H1 (cell line): Measurements from ENCODE around the gene TEX2. TPM values are rescaled to one million over a fixed set of nuclear protein-coding genes. Genes with fewer than 3 reads are reported as not detected.

ENCODE experiments used
- CTCF ChIA-PET: fragments of 300-600 bp; sonication (Branson Sonifier 250); formaldehyde crosslinking; loops from one replicate; lab custom pipeline; 2021; ENCODE audit not compliant: partially characterized antibody; lab: Charles Lee
- POLR2A ChIA-PET: fragments of 300-600 bp; sonication (Branson Sonifier 250); formaldehyde crosslinking; loops from one replicate; lab custom pipeline; 2021; ENCODE audit warnings: inconsistent platforms; ENCODE audit not compliant: partially characterized antibody; lab: Charles Lee
- DNase-seq, 2 experiments: peaks; one replicate each; pipeline versions ENCODE4 v3.0.0 to v3.0.0-alpha.2; 2010 to 2022; ENCODE audit warnings: low spot score in 2 of 2, low read depth in 1 of 2, mixed read lengths in 1 of 2
- FAIRE-seq: peaks from 2 replicates; lab custom pipeline; 2011; peaks lifted over from hg19 to GRCh38; lab: Jason Lieb, UNC
- H2AFZ ChIP-seq: 2 replicates; pipeline ENCODE4 v1.8.1; 2012; ENCODE audit warnings: low read length, inconsistent platforms
- H2AK5ac ChIP-seq: 2 replicates; pipeline ENCODE4 v1.6.1; 2013; ENCODE audit warnings: low read depth, low read length
- H2BK120ac ChIP-seq: replicated peaks from 2 replicates; pipeline ENCODE3; 2013; ENCODE audit warnings: low read depth, low read length, inconsistent platforms
- H2BK12ac ChIP-seq: 2 replicates; pipeline ENCODE4 v1.6.1; 2013; ENCODE audit warnings: low read depth, low read length
- H2BK15ac ChIP-seq: 2 replicates; pipeline ENCODE4 v1.6.1; 2013; ENCODE audit warnings: low read length
- H2BK20ac ChIP-seq: 2 replicates; pipeline ENCODE4 v1.6.1; 2013; ENCODE audit warnings: low read length
- H2BK5ac ChIP-seq: 2 replicates; pipeline ENCODE4 v1.6.1; 2013; ENCODE audit warnings: low read depth, low read length
- H3K14ac ChIP-seq: 2 replicates; pipeline ENCODE4 v1.6.1; 2013; ENCODE audit warnings: inconsistent platforms; ENCODE audit not compliant: insufficient read length
- H3K18ac ChIP-seq: 2 replicates; pipeline ENCODE4 v1.6.1; 2013; ENCODE audit warnings: low read length; ENCODE audit errors: extremely low read depth
- H3K23ac ChIP-seq: 2 replicates; pipeline ENCODE4 v1.6.1; 2013; ENCODE audit warnings: inconsistent platforms; ENCODE audit not compliant: insufficient read length
- H3K23me2 ChIP-seq: 2 replicates; pipeline ENCODE4 v1.6.1; 2013; ENCODE audit warnings: low read depth, low read length
- H3K27ac ChIP-seq: 2 replicates; pipeline ENCODE4 v1.6.1; 2011; ENCODE audit warnings: low read depth, low read length, inconsistent platforms
- H3K27me3 ChIP-seq, 4 experiments: replicated peaks in 1 of 4; 1 replicate in 1 of 4; 2 replicates in 3 of 4; pipeline versions ENCODE4 v1.6.1 to v1.8.1; 2011 to 2013; ENCODE audit warnings: low read length in 3 of 4, mild to moderate bottlenecking in 3 of 4, inconsistent platforms in 2 of 4, mixed read lengths in 2 of 4, moderate library complexity in 1 of 4; ENCODE audit not compliant: control insufficient read depth in 3 of 4, insufficient read depth in 3 of 4; ENCODE audit errors: extremely low read depth in 1 of 4
- H3K36me3 ChIP-seq, 4 experiments: 2 replicates each; pipeline versions ENCODE4 v1.6.1 to v1.8.1; 2011 to 2013; ENCODE audit warnings: mild to moderate bottlenecking in 4 of 4, low read length in 3 of 4, moderate library complexity in 2 of 4, control low read depth in 1 of 4, inconsistent platforms in 1 of 4; ENCODE audit not compliant: insufficient read depth in 4 of 4, control insufficient read depth in 2 of 4
- H3K4ac ChIP-seq: replicated peaks from 2 replicates; pipeline ENCODE3; 2013; ENCODE audit warnings: low read length, low read depth, mixed read lengths, inconsistent platforms; ENCODE audit not compliant: insufficient read length
- H3K4me1 ChIP-seq, 4 experiments: replicated peaks in 1 of 4; 1 replicate in 1 of 4; 2 replicates in 3 of 4; pipeline versions ENCODE4 v1.6.1 to v1.8.1; 2011 to 2013; ENCODE audit warnings: low read length in 3 of 4, inconsistent platforms in 2 of 4, mixed read lengths in 1 of 4; ENCODE audit not compliant: insufficient read depth in 4 of 4, control insufficient read depth in 3 of 4
- H3K4me2 ChIP-seq, 2 experiments: 2 replicates each; pipeline versions ENCODE4 v1.6.1 to v1.8.1; 2011 to 2013; ENCODE audit warnings: low read depth in 2 of 2, low read length in 2 of 2, control low read depth in 1 of 2, inconsistent platforms in 1 of 2, mild to moderate bottlenecking in 1 of 2; ENCODE audit not compliant: insufficient read depth in 1 of 2
- H3K4me3 ChIP-seq, 4 experiments: fragments of 200-600, 300-600 bp in 1 of 4; sonication (generic), shearing (Covaris generic), sonication (Bioruptor Twin) in 1 of 4; 2 replicates each; pipeline versions ENCODE4 v1.5.1 to v1.8.1; 2011 to 2016; ENCODE audit warnings: low read length in 4 of 4, low read depth in 3 of 4, control low read depth in 2 of 4, inconsistent platforms in 2 of 4, mild to moderate bottlenecking in 2 of 4, mixed read lengths in 1 of 4, moderate library complexity in 1 of 4; ENCODE audit not compliant: insufficient read depth in 2 of 4; ENCODE audit errors: extremely low read depth in 1 of 4
- H3K56ac ChIP-seq: replicated peaks from 2 replicates; pipeline ENCODE3; 2013; ENCODE audit warnings: low read depth, mild to moderate bottlenecking, mixed read lengths, low read length, inconsistent platforms; ENCODE audit not compliant: insufficient read length
- H3K79me1 ChIP-seq: 2 replicates; pipeline ENCODE4 v1.6.1; 2013; ENCODE audit warnings: low read depth, low read length, control low read depth
- H3K79me2 ChIP-seq, 2 experiments: 2 replicates each; pipeline versions ENCODE4 v1.6.1 to v1.8.1; 2012 to 2013; ENCODE audit warnings: low read length in 2 of 2, mild to moderate bottlenecking in 2 of 2, inconsistent platforms in 1 of 2; ENCODE audit not compliant: insufficient read depth in 2 of 2, control insufficient read depth in 1 of 2
- H3K9ac ChIP-seq, 4 experiments: replicated peaks in 1 of 4; 1 replicate in 1 of 4; 2 replicates in 3 of 4; pipeline versions ENCODE4 v1.6.1 to v1.8.1; 2011 to 2013; ENCODE audit warnings: low read depth in 3 of 4, low read length in 3 of 4, control low read depth in 2 of 4, mild to moderate bottlenecking in 2 of 4, moderate library complexity in 2 of 4, inconsistent platforms in 1 of 4; ENCODE audit errors: extremely low read depth in 1 of 4
- H3K9me3 ChIP-seq, 2 experiments: 2 replicates each; pipeline versions ENCODE4 v1.6.1 to v1.8.1; 2012 to 2013; ENCODE audit warnings: mild to moderate bottlenecking in 2 of 2, moderate library complexity in 2 of 2, control low read depth in 1 of 2, inconsistent platforms in 1 of 2, low read depth in 1 of 2, low read length in 1 of 2, mixed read lengths in 1 of 2; ENCODE audit not compliant: insufficient read depth in 2 of 2
- H4K20me1 ChIP-seq, 2 experiments: replicated peaks in 1 of 2; 2 replicates each; pipeline versions ENCODE3 to v1.8.1; 2011 to 2013; ENCODE audit warnings: inconsistent platforms in 2 of 2, low read length in 2 of 2, mild to moderate bottlenecking in 1 of 2; ENCODE audit not compliant: insufficient read depth in 2 of 2, control insufficient read depth in 1 of 2
- H4K5ac ChIP-seq: 2 replicates; pipeline ENCODE4 v1.6.1; 2013; ENCODE audit warnings: low read length, low read depth, mixed read lengths, inconsistent platforms; ENCODE audit not compliant: insufficient read length
- H4K8ac ChIP-seq: 2 replicates; pipeline ENCODE4 v1.8.0; 2013; ENCODE audit warnings: mild to moderate bottlenecking, moderate library complexity, low read length, inconsistent platforms; ENCODE audit not compliant: insufficient read depth; ENCODE audit errors: extremely low read depth
- H4K91ac ChIP-seq: replicated peaks from 2 replicates; pipeline ENCODE3; 2013; ENCODE audit warnings: low read length, mixed read lengths, inconsistent platforms; ENCODE audit not compliant: insufficient read length
- HDAC2 ChIP-seq, 2 experiments: fragments of 300-600 bp in 1 of 2; sonication (generic) in 1 of 2; IDR thresholded peaks; 2 replicates each; pipeline ENCODE4 v1.6.1; 2011 to 2012; ENCODE audit warnings: low read depth in 2 of 2, low read length in 2 of 2, mild to moderate bottlenecking in 2 of 2, moderate library complexity in 2 of 2, borderline replicate concordance in 1 of 2, inconsistent platforms in 1 of 2
- WGBS, 2 experiments: shearing (Covaris generic) in 1 of 2; methylation state at CpG; one replicate each; pipeline versions ENCODE4 v1.1.6 to v1.1.7; 2013 to 2015; ENCODE audit warnings: low lambda C conversion rate in 2 of 2, mixed read lengths in 2 of 2, inconsistent platforms in 1 of 2, low coverage in 1 of 2, missing lambda C conversion rate in 1 of 2; ENCODE audit not compliant: insufficient replicate concordance in 2 of 2, insufficient coverage in 1 of 2, insufficient read length in 1 of 2; ENCODE audit errors: extremely low coverage in 1 of 2, missing lambda C conversion rate in 1 of 2; 5-methylcytosine and 5-hydroxymethylcytosine counted together
- polyA plus RNA-seq, 7 experiments: library from polyadenylated mRNA; depleted of rRNA in 3 of 7; stranded (reverse) in 5 of 7; unstranded in 2 of 7; fragments of >200 nt in 5 of 7; fragments of 200-250 nt in 2 of 7; gene quantifications; 1 replicate in 5 of 7; 2 replicates in 1 of 7; 4 replicates in 1 of 7; pipeline versions ENCODE4 v1.2.1 to v1.2.3, GENCODE V29; 2011 to 2013; ENCODE audit warnings: missing spikeins in 2 of 7, mixed read lengths in 2 of 7
- total RNA-seq: library from RNA; stranded (reverse); fragmentation: NEBNext Ultra II Directional; extraction: Animal tissue kit (Norgen Biotek cat#: 25700); gene quantifications from 2 replicates; pipeline ENCODE4 v1.2.1, GENCODE V29; 2021

Gene TEX2
- total and polyA plus RNA-seq, 2 of the 8 experiments (the other 6 are each of a cell fraction or from before 2014, with no cell fraction given), result 6.1 to 15.6 TPM

DNA sequence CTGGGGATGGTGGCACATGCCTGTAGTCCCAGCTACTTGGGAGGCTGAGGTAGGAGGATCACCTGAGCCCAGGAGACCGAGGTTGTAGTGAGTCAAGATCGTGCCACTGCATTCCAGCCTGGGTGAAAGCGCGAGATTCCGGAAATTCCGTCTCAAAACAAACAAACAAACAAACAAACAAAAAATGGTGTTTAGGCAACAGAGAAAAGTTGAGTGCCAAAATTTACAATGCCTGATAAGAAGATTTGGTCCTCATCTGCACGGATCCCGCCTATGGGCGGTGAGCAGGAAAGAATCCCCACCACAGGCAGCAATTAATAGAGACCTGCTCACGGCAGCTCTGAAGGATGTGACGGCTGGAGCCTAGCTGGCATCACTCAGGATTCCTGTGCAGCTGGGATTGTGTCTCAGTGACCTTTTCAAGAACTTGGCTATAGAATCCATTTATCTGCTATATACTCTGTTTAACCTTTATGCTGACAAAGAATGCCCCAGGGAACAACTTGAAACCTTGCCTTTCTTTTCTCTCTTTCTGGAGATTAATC lies 14.0 kb upstream of the TEX2 start:
- Histone ChIP-seq H3K79me1 (no peaks in the 10 kb centered on the region), H3K4me3 (no peak overlapping the region), H2BK12ac (no peak overlapping the region), H3K14ac (no peak overlapping the region), H3K4ac (no peak overlapping the region), H2BK120ac (no peak overlapping the region), H2BK20ac (no peak overlapping the region), H2BK15ac (no peak overlapping the region), H3K27me3 (no peaks in the 10 kb centered on the region), H3K56ac (no peak overlapping the region), H3K23me2 (no peaks in the 10 kb centered on the region; the same call in 1 of the 2 replicates), H4K5ac (no peak overlapping the region), H3K9me3 (no peaks in the 10 kb centered on the region), H4K91ac (no peak overlapping the region), H3K23ac (no peak overlapping the region), H3K9ac (no peak overlapping the region), H3K36me3 (no peaks in the 10 kb centered on the region), H4K20me1 (no peaks in the 10 kb centered on the region), H2AFZ (no peak overlapping the region), H4K8ac (no peak overlapping the region), H2AK5ac (no peak overlapping the region), H3K18ac (no peak overlapping the region), H2BK5ac (no peak overlapping the region), H3K4me2 (no peak overlapping the region), H3K79me2 (no peaks in the 10 kb centered on the region), H3K27ac (no peak overlapping the region), H3K4me1 (no peaks in the 10 kb centered on the region)
- DNase-seq (no peak), FAIRE-seq (no peak)
- ChIA-PET CTCF (interaction anchor here (1.0 to 1.5 kb wide), 3 partner anchors 38 to 248 kb away, joined by 3 to 4 read pairs (median 3); no protein-coding TSS in a partner anchor), POLR2A (interaction anchor here (4.1 kb wide), 1 partner anchor 130 kb away, joined by 24 read pairs; no protein-coding TSS in a partner anchor)
- no peak for TF ChIP-seq HDAC2 (IDR thresholded peaks at IDR 0.05; ENCODE audit: borderline replicate concordance in 1 of 2, low read depth in 2 of 2, low read length in 2 of 2)
- 89% methylated on average over 11 of the region's 11 CpGs; no CpG with 5 or more reads in 1 of the 2 experiments for WGBS, 2 experiments
